ENCODE measurements around the gene BRF1. TPM values are rescaled to one million over a fixed set of nuclear protein-coding genes. Genes with fewer than 3 reads are reported as not detected.

The BRF1 gene
- total and polyA plus RNA-seq, 2 of the 13 experiments (the other 11 are each of a cell fraction or from before 2014, with no cell fraction given), result 5.1 to 11.0 TPM

- Histone ChIP-seq H4K20me1 (ENCODE audit: insufficient read depth, low read length) (no peaks in the 10 kb centered on the region), H3K36me3 (replicated peaks in 1 of 2; ENCODE audit: control insufficient read depth in 1 of 2, insufficient read depth in 2 of 2, low read length in 2 of 2) (no peaks in the 10 kb centered on the region), H3K79me2 (ENCODE audit: insufficient read depth, low read length) (no peaks in the 10 kb centered on the region), H3K9me3 (ENCODE audit: low read length) (peaks cover 3% of the 10 kb centered on the region; the same call in 1 of the 2 replicates), H3K27ac (ENCODE audit: extremely low read length, insufficient read depth, low read length) (no peak overlapping the region), H3K4me3 (replicated peaks in 1 of 3; ENCODE audit: insufficient read depth in 1 of 3, low read depth in 2 of 3, low read length in 3 of 3) (peak overlapping the region in 1 of 3 experiments; percentile 19; a peak in 1 of 6 replicates), H3K4me1 (ENCODE audit: insufficient read depth, low read length) (peaks cover 22% of the 10 kb centered on the region), H3K4me2 (ENCODE audit: low read depth, low read length) (no peak overlapping the region), H3K27me3 (ENCODE audit: control insufficient read depth in 1 of 2, insufficient read depth in 2 of 2, low read length in 2 of 2) (peaks cover 25 to 60% of the 10 kb centered on the region in 2 experiments), H3K9ac (ENCODE audit: insufficient read depth, low read depth, low read length) (no peak overlapping the region), H2AFZ (ENCODE audit: low read length) (no peak overlapping the region)
- ChIA-PET CTCF (ENCODE audit: low intra/inter-chr PET ratio, low total read pairs) (no interaction called here), POLR2A (no interaction called here)
- DNase-seq (ENCODE audit: low spot score) (no peak), FAIRE-seq (no peak), ATAC-seq (no peak; the same call in 2 of the 3 replicates)
- 8% methylated on average over 7 of the region's 29 CpGs for WGBS (ENCODE audit: low lambda C conversion rate)
- no TSS peak for BruUV-seq (replicated peaks)
- intact Hi-C loops (cut with micrococcal nuclease; ENCODE audit: unreplicated experiment) (no loop called here), in situ Hi-C loops (cut with HindIII; ENCODE audit: extremely low pct_ligation_motif_present, low pct_unique_long_range_greater_than_20kb) (no loop called here)
- TF ChIP-seq AHDC1 (CRISPR knock-in tag; IDR thresholded peaks at IDR 0.05; ENCODE audit: borderline replicate concordance), result no peak
- TF ChIP-seq ZNF768 (CRISPR knock-in tag; IDR thresholded peaks at IDR 0.05), result no peak
- TF ChIP-seq CREB1 (IDR thresholded peaks at IDR 0.05), result no peak
- no peak for TF ChIP-seq CREB1 (CRISPR knock-in tag; IDR thresholded peaks at IDR 0.05)
- no peak for TF ChIP-seq ZSCAN21 (CRISPR knock-in tag; IDR thresholded peaks at IDR 0.05; ENCODE audit: borderline replicate concordance)
- TF ChIP-seq, protein P1, sequence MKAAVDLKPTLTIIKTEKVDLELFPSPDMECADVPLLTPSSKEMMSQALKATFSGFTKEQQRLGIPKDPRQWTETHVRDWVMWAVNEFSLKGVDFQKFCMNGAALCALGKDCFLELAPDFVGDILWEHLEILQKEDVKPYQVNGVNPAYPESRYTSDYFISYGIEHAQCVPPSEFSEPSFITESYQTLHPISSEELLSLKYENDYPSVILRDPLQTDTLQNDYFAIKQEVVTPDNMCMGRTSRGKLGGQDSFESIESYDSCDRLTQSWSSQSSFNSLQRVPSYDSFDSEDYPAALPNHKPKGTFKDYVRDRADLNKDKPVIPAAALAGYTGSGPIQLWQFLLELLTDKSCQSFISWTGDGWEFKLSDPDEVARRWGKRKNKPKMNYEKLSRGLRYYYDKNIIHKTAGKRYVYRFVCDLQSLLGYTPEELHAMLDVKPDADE (CRISPR knock-in tag; IDR thresholded peaks at IDR 0.05), result no peak
- no peak for TF ChIP-seq RBAK (CRISPR knock-in tag; IDR thresholded peaks at IDR 0.05)
- TF ChIP-seq, protein P2, sequence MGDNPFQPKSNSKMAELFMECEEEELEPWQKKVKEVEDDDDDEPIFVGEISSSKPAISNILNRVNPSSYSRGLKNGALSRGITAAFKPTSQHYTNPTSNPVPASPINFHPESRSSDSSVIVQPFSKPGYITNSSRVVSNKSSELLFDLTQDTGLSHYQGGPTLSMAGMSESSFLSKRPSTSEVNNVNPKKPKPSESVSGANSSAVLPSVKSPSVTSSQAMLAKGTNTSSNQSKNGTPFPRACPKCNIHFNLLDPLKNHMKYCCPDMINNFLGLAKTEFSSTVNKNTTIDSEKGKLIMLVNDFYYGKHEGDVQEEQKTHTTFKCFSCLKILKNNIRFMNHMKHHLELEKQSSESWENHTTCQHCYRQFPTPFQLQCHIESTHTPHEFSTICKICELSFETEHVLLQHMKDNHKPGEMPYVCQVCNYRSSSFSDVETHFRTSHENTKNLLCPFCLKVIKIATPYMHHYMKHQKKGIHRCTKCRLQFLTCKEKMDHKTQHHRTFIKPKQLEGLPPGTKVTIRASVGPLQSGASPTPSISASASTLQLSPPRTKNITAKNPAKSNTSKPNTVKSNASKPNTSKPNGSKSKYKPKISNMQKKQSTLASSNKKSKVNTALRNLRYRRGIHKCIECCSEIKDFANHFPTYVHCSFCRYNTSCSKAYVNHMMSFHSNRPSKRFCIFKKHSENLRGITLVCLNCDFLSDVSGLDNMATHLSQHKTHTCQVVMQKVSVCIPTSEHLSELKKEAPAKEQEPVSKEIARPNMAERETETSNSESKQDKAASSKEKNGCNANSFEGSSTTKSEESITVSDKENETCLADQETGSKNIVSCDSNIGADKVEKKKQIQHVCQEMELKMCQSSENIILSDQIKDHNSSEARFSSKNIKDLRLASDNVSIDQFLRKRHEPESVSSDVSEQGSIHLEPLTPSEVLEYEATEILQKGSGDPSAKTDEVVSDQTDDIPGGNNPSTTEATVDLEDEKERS (CRISPR knock-in tag; IDR thresholded peaks at IDR 0.05), result no peak
- no peak for TF ChIP-seq HCFC1 (IDR thresholded peaks at IDR 0.05; ENCODE audit: low read depth, low read length)
- no peak for TF ChIP-seq EHMT2 (IDR thresholded peaks at IDR 0.05; ENCODE audit: borderline replicate concordance, low read depth, low read length)
- TF ChIP-seq KLF11 (CRISPR knock-in tag; IDR thresholded peaks at IDR 0.05), result no peak
- TF ChIP-seq CBX1 (IDR thresholded peaks at IDR 0.05; ENCODE audit: low read depth), result no peak
- TF ChIP-seq IKZF1 (IDR thresholded peaks at IDR 0.05), result no peak
- TF ChIP-seq, protein P3, sequence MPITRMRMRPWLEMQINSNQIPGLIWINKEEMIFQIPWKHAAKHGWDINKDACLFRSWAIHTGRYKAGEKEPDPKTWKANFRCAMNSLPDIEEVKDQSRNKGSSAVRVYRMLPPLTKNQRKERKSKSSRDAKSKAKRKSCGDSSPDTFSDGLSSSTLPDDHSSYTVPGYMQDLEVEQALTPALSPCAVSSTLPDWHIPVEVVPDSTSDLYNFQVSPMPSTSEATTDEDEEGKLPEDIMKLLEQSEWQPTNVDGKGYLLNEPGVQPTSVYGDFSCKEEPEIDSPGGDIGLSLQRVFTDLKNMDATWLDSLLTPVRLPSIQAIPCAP (CRISPR knock-in tag; IDR thresholded peaks at IDR 0.05; ENCODE audit: low read depth), result no peak
These were observed 107.7 kb downstream of the BRF1 start for GRCh38 chr14:105192866-105193731.

All from HepG2 (cell line).